ENCODE results near the gene LAD1. TPM values are rescaled to one million over a fixed set of nuclear protein-coding genes. Genes with fewer than 3 reads are reported as not detected.

The LAD1 gene
- total and polyA plus RNA-seq, 2 experiments from 2014 or later: not detected

- H3K27ac ChIP-seq: no peak overlapping the region
- no peaks in the 10 kb centered on the region for H3K79me2 ChIP-seq (ENCODE audit: insufficient read depth)
- H4K20me1 ChIP-seq (ENCODE audit: insufficient read depth): no peaks in the 10 kb centered on the region
- no peak overlapping the region for H2AFZ ChIP-seq
- peaks cover 7% of the 10 kb centered on the region for H3K27me3 ChIP-seq (replicated peaks; ENCODE audit: insufficient read depth)
- H3K36me3 ChIP-seq (ENCODE audit: low read depth): no peaks in the 10 kb centered on the region
- no peak overlapping the region for H3K4me3 ChIP-seq
- in situ Hi-C loops (cut with MboI): no loop called here
- no peak for TF ChIP-seq EZH2phosphoT487 (IDR thresholded peaks at IDR 0.05; ENCODE audit: insufficient read depth, low read depth)
- no peak for TF ChIP-seq EZH2 (IDR thresholded peaks at IDR 0.05; ENCODE audit: insufficient read depth, poor library complexity, severe bottlenecking)
- H3K4me1 ChIP-seq (ENCODE audit: insufficient read depth): no peaks in the 10 kb centered on the region
- no peak overlapping the region for H3K4me2 ChIP-seq (ENCODE audit: unreplicated experiment)
- DNase-seq: no peak
- H3F3A ChIP-seq (ENCODE audit: insufficient read depth): no peaks in the 10 kb centered on the region
- 89% methylated on average over 7 of the region's 7 CpGs for WGBS, 2 experiments (ENCODE audit: low coverage in 1 of 2, low lambda C conversion rate in 2 of 2, missing lambda C conversion rate in 2 of 2)
- no peaks in the 10 kb centered on the region for H3K9me3 ChIP-seq (ENCODE audit: low read depth)
- no peaks in the 10 kb centered on the region for H3K9me2 ChIP-seq (ENCODE audit: insufficient read depth)
- no peak overlapping the region for H3K9ac ChIP-seq
Measured at GRCh38 chr1:201331166-201331565, 68.0 kb downstream of the LAD1 start.

Other genes starting within 250 kb of the LAD1 start
- gene TMEM9, start 244.8 kb downstream of the LAD1 start, total RNA-seq (2014; rRNA removed; shearing (Covaris generic)): 77.9 and 81.0 TPM in 2 replicates
- 70.3 and 76.8 TPM in 2 replicates for gene TMEM9, start 244.8 kb downstream of the LAD1 start, polyA plus RNA-seq (2016; fragmentation: Nextera tagmentation; extraction: Ambion mirVana)
- not detected in 2 replicates for gene IGFN1, start 208.5 kb downstream of the LAD1 start, total RNA-seq (2014; rRNA removed; shearing (Covaris generic))
- gene IGFN1, start 208.5 kb downstream of the LAD1 start, polyA plus RNA-seq (2016; fragmentation: Nextera tagmentation; extraction: Ambion mirVana): not detected in 2 replicates
- gene PKP1, start 115.8 kb downstream of the LAD1 start, total RNA-seq (2014; rRNA removed; shearing (Covaris generic)): 0.13 and 0.43 TPM in 2 replicates
- 0.06 and 0.15 TPM in 2 replicates for gene PKP1, start 115.8 kb downstream of the LAD1 start, polyA plus RNA-seq (2016; fragmentation: Nextera tagmentation; extraction: Ambion mirVana)
- not detected in 2 replicates for gene TNNT2, start 21.6 kb downstream of the LAD1 start, total RNA-seq (2014; rRNA removed; shearing (Covaris generic))
- gene TNNT2, start 21.6 kb downstream of the LAD1 start, polyA plus RNA-seq (2016; fragmentation: Nextera tagmentation; extraction: Ambion mirVana): 1.7 TPM in 1 of 2 replicates, not detected in the other
- not detected in 2 replicates for gene TNNI1, start 22.4 kb upstream of the LAD1 start, total RNA-seq (2014; rRNA removed; shearing (Covaris generic))
- 0.20 and 2.0 TPM in 2 replicates for gene TNNI1, start 22.4 kb upstream of the LAD1 start, polyA plus RNA-seq (2016; fragmentation: Nextera tagmentation; extraction: Ambion mirVana)
- gene PHLDA3, start 69.9 kb upstream of the LAD1 start, total RNA-seq (2014; rRNA removed; shearing (Covaris generic)): 148 and 162 TPM in 2 replicates
- gene PHLDA3, start 69.9 kb upstream of the LAD1 start, polyA plus RNA-seq (2016; fragmentation: Nextera tagmentation; extraction: Ambion mirVana): 112 and 117 TPM in 2 replicates
- 1,160 and 1,256 TPM in 2 replicates for gene CSRP1, start 107.8 kb upstream of the LAD1 start, total RNA-seq (2014; rRNA removed; shearing (Covaris generic))
- gene CSRP1, start 107.8 kb upstream of the LAD1 start, polyA plus RNA-seq (2016; fragmentation: Nextera tagmentation; extraction: Ambion mirVana): 510 and 529 TPM in 2 replicates
- gene NAV1, start 139.8 kb upstream of the LAD1 start, total RNA-seq (2014; rRNA removed; shearing (Covaris generic)): 79.0 and 81.8 TPM in 2 replicates
- gene NAV1, start 139.8 kb upstream of the LAD1 start, polyA plus RNA-seq (2016; fragmentation: Nextera tagmentation; extraction: Ambion mirVana): 74.7 and 75.6 TPM in 2 replicates